Breast epithelium (tissue), 4 donors: ENCODE results near the gene AK8. TPM values are rescaled to one million over a fixed set of nuclear protein-coding genes. Genes with fewer than 3 reads are reported as not detected.

ENCODE experiments used
- DNase-seq, 2 donors: peaks; one replicate each; pipeline ENCODE4 v3.0.0-alpha.2; 2019; ENCODE audit warnings: low spot score in 2 of 2
- H3K27ac ChIP-seq, 2 donors: fragments of 200-600 bp; sonication (generic) in 1 of 2; one replicate each; pipeline ENCODE4 v1.5.1; 2016 to 2019; ENCODE audit warnings: mild to moderate bottlenecking in 1 of 2
- H3K27me3 ChIP-seq, 2 donors: fragments of 200-600 bp; sonication (generic) in 1 of 2; one replicate each; pipeline versions ENCODE4 v1.5.1 to v1.6.0; 2017 to 2019; ENCODE audit warnings: control low read depth in 1 of 2, mild to moderate bottlenecking in 1 of 2
- H3K36me3 ChIP-seq: fragments of 200-600 bp; one replicate; pipeline ENCODE4 v1.5.1; 2019
- H3K4me1 ChIP-seq, 2 donors: fragments of 200-600 bp; sonication (generic); one replicate each; pipeline ENCODE4 v1.5.1; 2016 to 2019; ENCODE audit warnings: control low read depth in 1 of 2
- H3K4me3 ChIP-seq, 3 donors: fragments of 200-600 bp; sonication (generic); 1 replicate in 2 of 3; 2 replicates in 1 of 3; pipeline ENCODE4 v1.5.1; 2016 to 2019; ENCODE audit warnings: mild to moderate bottlenecking in 3 of 3, moderate library complexity in 2 of 3
- H3K9me3 ChIP-seq, 2 donors: fragments of 200-600 bp; sonication (generic) in 1 of 2; one replicate each; pipeline ENCODE4 v1.5.1; 2016 to 2019; ENCODE audit warnings: control low read depth in 1 of 2
- CTCF ChIP-seq, 3 donors: fragments of 450-650 bp; IDR thresholded peaks; one replicate each; pipeline ENCODE4 v1.5.1; 2016 to 2017; ENCODE audit warnings: antibody characterized with exemption in 3 of 3, mild to moderate bottlenecking in 3 of 3, moderate library complexity in 3 of 3
- POLR2A ChIP-seq: fragments of 450-650 bp; IDR thresholded peaks from one replicate; pipeline ENCODE4 v1.6.1; 2016; ENCODE audit warnings: antibody characterized with exemption, mild to moderate bottlenecking, moderate library complexity
- POLR2AphosphoS5 ChIP-seq, 3 donors: sonication (generic); formaldehyde crosslinking; IDR thresholded peaks; one replicate each; pipeline ENCODE4 v1.6.1; 2017; ENCODE audit warnings: antibody characterized with exemption in 3 of 3
- intact Hi-C: fragments of 100-400 bp; cut with DNase I; formaldehyde crosslinking; loops from one replicate; pipeline ENCODE4 v1.15.1; 2023; ENCODE audit warnings: low total_unique reads
- total RNA-seq, 3 donors: library from RNA; depleted of rRNA; stranded (reverse); fragments of >200 nt; gene quantifications; one replicate each; pipeline ENCODE4 v1.1.0, GENCODE V29; 2016

The AK8 gene
- total RNA-seq, 3 donors from 2014 or later, result 0.66 to 2.6 (median 1.0) TPM

- TF ChIP-seq POLR2AphosphoS5 (IDR thresholded peaks at IDR 0.05) (no peak), POLR2A (no peak), CTCF (IDR thresholded peaks at IDR 0.05) (no peak)
- Histone ChIP-seq H3K27me3 (no peaks in the 10 kb centered on the region), H3K36me3 (no peaks in the 10 kb centered on the region), H3K4me3 (no peak overlapping the region), H3K4me1 (no peaks in the 10 kb centered on the region), H3K27ac (no peak overlapping the region), H3K9me3 (no peaks in the 10 kb centered on the region)
- intact Hi-C loops, result loop anchor here (2.0 to 10.0 kb wide), 2 partner anchors 58 to 1624 kb away; no protein-coding TSS in a partner anchor
- DNase-seq, result no peak
Measured at GRCh38 chr9:132750668-132751067, 127.4 kb downstream of the AK8 start.

- TF ChIP-seq POLR2A (no peak), POLR2AphosphoS5 (IDR thresholded peaks at IDR 0.05) (no peak), CTCF (IDR thresholded peaks at IDR 0.05) (no peak)
- no peak for DNase-seq
Measured at GRCh38 chr9:132749306-132749705, 128.8 kb downstream of the AK8 start.

GRCh38 chr9:132748450-132748849, 129.6 kb downstream of the AK8 start:
- Histone ChIP-seq H3K9me3 (no peaks in the 10 kb centered on the region), H3K36me3 (no peaks in the 10 kb centered on the region), H3K27me3 (peaks cover 0 to 2% of the 10 kb centered on the region in 2 donors), H3K27ac (no peak overlapping the region), H3K4me1 (no peaks in the 10 kb centered on the region), H3K4me3 (no peak overlapping the region)
- no peak for DNase-seq
- TF ChIP-seq POLR2AphosphoS5 (IDR thresholded peaks at IDR 0.05) (no peak), CTCF (IDR thresholded peaks at IDR 0.05) (no peak), POLR2A (no peak)
- intact Hi-C loops, result no loop called here

More at GRCh38 chr9:132749306-132749705, 128.8 kb downstream of the AK8 start:
- no peaks in the 10 kb centered on the region for H3K4me1 ChIP-seq
- no peaks in the 10 kb centered on the region for H3K9me3 ChIP-seq
- intact Hi-C loops, result no loop called here
- H3K27ac ChIP-seq, result no peak overlapping the region
- H3K27me3 ChIP-seq, result no peaks in the 10 kb centered on the region
- H3K4me3 ChIP-seq, result no peak overlapping the region
- no peaks in the 10 kb centered on the region for H3K36me3 ChIP-seq

GRCh38 chr9:132745756-132746709, 132.1 kb downstream of the AK8 start:
- Histone ChIP-seq H3K27me3 (peaks cover 0 to 3% of the 10 kb centered on the region in 2 donors), H3K27ac (no peak overlapping the region), H3K9me3 (no peaks in the 10 kb centered on the region), H3K4me3 (no peak overlapping the region), H3K36me3 (no peaks in the 10 kb centered on the region), H3K4me1 (no peaks in the 10 kb centered on the region)
- DNase-seq, result peak in 1 of 2 donors; percentile 25
- intact Hi-C loops, result no loop called here
- no peak for TF ChIP-seq CTCF (IDR thresholded peaks at IDR 0.05)
- TF ChIP-seq POLR2A, result no peak
- TF ChIP-seq POLR2AphosphoS5 (IDR thresholded peaks at IDR 0.05), result no peak
